Body of pancreas (tissue), 4 donors: ENCODE results near the gene SERPINB11.

Experiments used
- POLR2A ChIP-seq, 3 donors: fragments of 450-650 bp; IDR thresholded peaks; one replicate each; pipeline ENCODE4 v1.6.1; 2016; ENCODE audit warnings: antibody characterized with exemption in 3 of 3, mild to moderate bottlenecking in 2 of 3
- TF ChIP-seq, protein P1 (sequence below), 7 experiments: fragments of 450-650 bp in 4 of 7; fragments of 200-600 bp in 3 of 7; sonication (generic) in 3 of 7; IDR thresholded peaks; one replicate each; pipeline ENCODE4 v1.5.1; 2016 to 2019; ENCODE audit warnings: antibody characterized with exemption in 7 of 7

- no peak for TF ChIP-seq POLR2A (IDR thresholded peaks at IDR 0.05)
- TF ChIP-seq, protein P1, sequence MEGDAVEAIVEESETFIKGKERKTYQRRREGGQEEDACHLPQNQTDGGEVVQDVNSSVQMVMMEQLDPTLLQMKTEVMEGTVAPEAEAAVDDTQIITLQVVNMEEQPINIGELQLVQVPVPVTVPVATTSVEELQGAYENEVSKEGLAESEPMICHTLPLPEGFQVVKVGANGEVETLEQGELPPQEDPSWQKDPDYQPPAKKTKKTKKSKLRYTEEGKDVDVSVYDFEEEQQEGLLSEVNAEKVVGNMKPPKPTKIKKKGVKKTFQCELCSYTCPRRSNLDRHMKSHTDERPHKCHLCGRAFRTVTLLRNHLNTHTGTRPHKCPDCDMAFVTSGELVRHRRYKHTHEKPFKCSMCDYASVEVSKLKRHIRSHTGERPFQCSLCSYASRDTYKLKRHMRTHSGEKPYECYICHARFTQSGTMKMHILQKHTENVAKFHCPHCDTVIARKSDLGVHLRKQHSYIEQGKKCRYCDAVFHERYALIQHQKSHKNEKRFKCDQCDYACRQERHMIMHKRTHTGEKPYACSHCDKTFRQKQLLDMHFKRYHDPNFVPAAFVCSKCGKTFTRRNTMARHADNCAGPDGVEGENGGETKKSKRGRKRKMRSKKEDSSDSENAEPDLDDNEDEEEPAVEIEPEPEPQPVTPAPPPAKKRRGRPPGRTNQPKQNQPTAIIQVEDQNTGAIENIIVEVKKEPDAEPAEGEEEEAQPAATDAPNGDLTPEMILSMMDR (IDR thresholded peaks at IDR 0.05), result no peak
Measured at GRCh38 chr18:63679820-63680606, 22.7 kb upstream of the SERPINB11 start.
